Measurements from ENCODE around the gene ZNF664. TPM values are rescaled to one million over a fixed set of nuclear protein-coding genes. Genes with fewer than 3 reads are reported as not detected.

The ZNF664 gene
- total RNA-seq, 4 donors from 2014 or later = 120 to 187 (median 138) TPM

- no peaks in the 10 kb centered on the region for H3K27me3 ChIP-seq
- H3K9me3 ChIP-seq = no peaks in the 10 kb centered on the region
- 88 to 89% methylated on average over 5 of the region's 5 CpGs for WGBS, 2 donors
- TF ChIP-seq POLR2A (IDR thresholded peaks at IDR 0.05) (no peak), CTCF (IDR thresholded peaks at IDR 0.05) (no peak)
- no peak for DNase-seq
- no peak overlapping the region for H3K4me3 ChIP-seq (replicated peaks in 1 of 3)
- H3K27ac ChIP-seq = no peak overlapping the region
- peaks cover 7 to 8% of the 10 kb centered on the region in 2 donors for H3K36me3 ChIP-seq
- intact Hi-C loops (cut with DNase I) = no loop called here
- H3K4me1 ChIP-seq = peaks cover 9 to 50% of the 10 kb centered on the region in 2 donors
Measured at GRCh38 chr12:123997908-123998307, 24.9 kb downstream of the ZNF664 start.

- H3K9me3 ChIP-seq = no peaks in the 10 kb centered on the region
- 88 to 100% methylated on average over 2 of the region's 2 CpGs for WGBS, 2 donors
- no peak for DNase-seq
- intact Hi-C loops (cut with DNase I) = no loop called here
- H3K27ac ChIP-seq = no peak overlapping the region
- no peak overlapping the region for H3K4me3 ChIP-seq (replicated peaks in 1 of 3)
- no peaks in the 10 kb centered on the region for H3K27me3 ChIP-seq
- H3K4me1 ChIP-seq = peaks cover 9 to 50% of the 10 kb centered on the region in 2 donors
- TF ChIP-seq POLR2A (IDR thresholded peaks at IDR 0.05) (no peak), CTCF (IDR thresholded peaks at IDR 0.05) (no peak)
- H3K36me3 ChIP-seq = peaks cover 7 to 8% of the 10 kb centered on the region in 2 donors
Measured at GRCh38 chr12:123998344-123998990, 25.5 kb downstream of the ZNF664 start.

GRCh38 chr12:123998991-123999359 is 26.0 kb downstream of the ZNF664 start:
- peaks cover 7 to 8% of the 10 kb centered on the region in 2 donors for H3K36me3 ChIP-seq
- no peaks in the 10 kb centered on the region for H3K27me3 ChIP-seq
- intact Hi-C loops (cut with DNase I) = no loop called here
- TF ChIP-seq CTCF (IDR thresholded peaks at IDR 0.05) (no peak), POLR2A (IDR thresholded peaks at IDR 0.05) (no peak)
- WGBS, 2 donors = 96 to 98% methylated on average over 2 of the region's 2 CpGs
- H3K4me3 ChIP-seq (replicated peaks in 1 of 3) = no peak overlapping the region
- no peak overlapping the region for H3K27ac ChIP-seq
- peaks cover 9 to 50% of the 10 kb centered on the region in 2 donors for H3K4me1 ChIP-seq
- DNase-seq = no peak
- no peaks in the 10 kb centered on the region for H3K9me3 ChIP-seq

- H3K36me3 ChIP-seq = peaks cover 7 to 8% of the 10 kb centered on the region in 2 donors
- no peak overlapping the region for H3K4me3 ChIP-seq (replicated peaks in 1 of 3)
- intact Hi-C loops (cut with DNase I) = loop anchor here (10.0 kb wide), 1 partner anchor 95 kb away; no protein-coding TSS in a partner anchor
- H3K9me3 ChIP-seq = no peaks in the 10 kb centered on the region
- 92 to 94% methylated on average over 5 of the region's 5 CpGs for WGBS, 2 donors
- TF ChIP-seq POLR2A (IDR thresholded peaks at IDR 0.05) (no peak), CTCF (IDR thresholded peaks at IDR 0.05) (no peak)
- DNase-seq = no peak
- no peaks in the 10 kb centered on the region for H3K27me3 ChIP-seq
- peaks cover 5 to 46% of the 10 kb centered on the region in 2 donors for H3K4me1 ChIP-seq
- H3K27ac ChIP-seq = no peak overlapping the region
Measured at GRCh38 chr12:124000111-124000510, 27.1 kb downstream of the ZNF664 start.

GRCh38 chr12:124001343-124001742 is 28.3 kb downstream of the ZNF664 start:
- no peak for DNase-seq
- Histone ChIP-seq H3K27me3 (no peaks in the 10 kb centered on the region), H3K27ac (no peak overlapping the region), H3K4me3 (replicated peaks in 1 of 3) (no peak overlapping the region), H3K9me3 (no peaks in the 10 kb centered on the region), H3K36me3 (peaks cover 7 to 8% of the 10 kb centered on the region in 2 donors), H3K4me1 (peaks cover 0 to 34% of the 10 kb centered on the region in 2 donors)
- intact Hi-C loops (cut with DNase I) = loop anchor here (10.0 kb wide), 1 partner anchor 97 kb away; no protein-coding TSS in a partner anchor
- 85 to 86% methylated on average over 7 of the region's 7 CpGs for WGBS, 2 donors
- TF ChIP-seq POLR2A (IDR thresholded peaks at IDR 0.05) = no peak

Data from thyroid gland (tissue), 4 donors.